Fibroblast of pulmonary artery (primary cell): ENCODE measurements around the gene TMEM271.
A peak's percentile ranks its signal among the peaks of the same experiment; 100 is the strongest.

Experiments
- DNase-seq: peaks from one replicate; pipeline ENCODE4 v3.0.0-alpha.2; 2010; ENCODE audit warnings: low read depth
- H3K4me3 ChIP-seq: replicated peaks from 2 replicates; pipeline ENCODE4 v1.5.1; 2011; ENCODE audit warnings: low read depth, mild to moderate bottlenecking, control low read depth, low read length, moderate library complexity
- CTCF ChIP-seq: IDR thresholded peaks from 2 replicates; pipeline ENCODE4 v1.5.1; 2011; ENCODE audit warnings: mild to moderate bottlenecking, control low read depth, low read length, inconsistent platforms; ENCODE audit errors: missing control alignments

Gene TMEM271

GRCh38 chr4:616911-617643, 41.0 kb upstream of the TMEM271 start:
- H3K4me3 ChIP-seq: no peak overlapping the region
- no peak for DNase-seq
- no peak for TF ChIP-seq CTCF

GRCh38 chr4:616091-616490, 40.0 kb upstream of the TMEM271 start:
- no peak for DNase-seq
- TF ChIP-seq CTCF: no peak
- H3K4me3 ChIP-seq: no peak overlapping the region

- TF ChIP-seq CTCF: no peak
- DNase-seq: no peak
- H3K4me3 ChIP-seq: no peak overlapping the region
Measured at GRCh38 chr4:613126-613525, 37.0 kb upstream of the TMEM271 start.

GRCh38 chr4:612749-613125, 36.6 kb upstream of the TMEM271 start:
- TF ChIP-seq CTCF: no peak
- H3K4me3 ChIP-seq: no peak overlapping the region
- DNase-seq: no peak

- no peak for TF ChIP-seq CTCF
Measured at GRCh38 chr4:612052-612748, 36.1 kb upstream of the TMEM271 start.

GRCh38 chr4:610411-611261, 34.5 kb upstream of the TMEM271 start:
- no peak for TF ChIP-seq CTCF
- H3K4me3 ChIP-seq: no peak overlapping the region
- DNase-seq: peak; percentile 41

More at GRCh38 chr4:612052-612748, 36.1 kb upstream of the TMEM271 start:
- no peak overlapping the region for H3K4me3 ChIP-seq
- no peak for DNase-seq
